HG03469 (cell line): ENCODE data around the gene TMEM132E.

Experiments
- ATAC-seq: cut with Tn5 transposase; IDR thresholded peaks from one replicate; pipeline ENCODE4 v1.9.1; 2021; ENCODE audit warnings: mild to moderate bottlenecking, moderate library complexity, moderate number of reproducible peaks; ENCODE audit not compliant: unreplicated experiment

Gene TMEM132E

GRCh38 chr17:34568953-34569352 is 10.4 kb upstream of the TMEM132E start:
- ATAC-seq: no peak

GRCh38 chr17:34569591-34569990 is 9.8 kb upstream of the TMEM132E start:
- no peak for ATAC-seq

- ATAC-seq: no peak
Observed at GRCh38 chr17:34570506-34570905, 8.9 kb upstream of the TMEM132E start.

GRCh38 chr17:34571428-34572130 is 7.8 kb upstream of the TMEM132E start:
- ATAC-seq: no peak

GRCh38 chr17:34572483-34572882 is 6.9 kb upstream of the TMEM132E start:
- no peak for ATAC-seq

- no peak for ATAC-seq
Observed at GRCh38 chr17:34575182-34575581, 4.2 kb upstream of the TMEM132E start.

GRCh38 chr17:34578016-34578415 is 1.4 kb upstream of the TMEM132E start:
- ATAC-seq: no peak

- ATAC-seq: no peak
Observed at GRCh38 chr17:34578656-34579016, 746 bp upstream of the TMEM132E start.

- no peak for ATAC-seq
Observed at GRCh38 chr17:34579979-34580684, 750 bp downstream of the TMEM132E start.

GRCh38 chr17:34580685-34581445 is 1.5 kb downstream of the TMEM132E start:
- ATAC-seq: no peak

- no peak for ATAC-seq
Observed at GRCh38 chr17:34581446-34582184, 2.2 kb downstream of the TMEM132E start.

GRCh38 chr17:34582185-34582900 is 3.0 kb downstream of the TMEM132E start:
- ATAC-seq: no peak

GRCh38 chr17:34582901-34583245 is 3.5 kb downstream of the TMEM132E start:
- no peak for ATAC-seq

- no peak for ATAC-seq
Observed at GRCh38 chr17:34584805-34585416, 5.5 kb downstream of the TMEM132E start.

GRCh38 chr17:34586346-34586846 is 7.0 kb downstream of the TMEM132E start:
- ATAC-seq: no peak

GRCh38 chr17:34588266-34588665 is 8.9 kb downstream of the TMEM132E start:
- ATAC-seq: no peak

- ATAC-seq: no peak
Observed at GRCh38 chr17:34589120-34589965, 10.0 kb downstream of the TMEM132E start.

GRCh38 chr17:34592002-34592401 is 12.6 kb downstream of the TMEM132E start:
- ATAC-seq: no peak

- ATAC-seq: no peak
Observed at GRCh38 chr17:34596920-34597319, 17.5 kb downstream of the TMEM132E start.
